ENCODE results near the gene TAGLN.

- no peak for TF ChIP-seq CTCF (IDR thresholded peaks at IDR 0.05; ENCODE audit: low read depth, low read length, poor library complexity, severe bottlenecking)
- no peak for TF ChIP-seq EZH2phosphoT487 (IDR thresholded peaks at IDR 0.05; ENCODE audit: borderline replicate concordance, low read length)
Observed at GRCh38 chr11:117231842-117232091, 32.6 kb downstream of the TAGLN start, which contains the start of gene PCSK7.

Measured in DOHH2 (cell line).